ENCODE measurements around the gene ADGRG1. TPM values are rescaled to one million over a fixed set of nuclear protein-coding genes. Genes with fewer than 3 reads are reported as not detected.

The ADGRG1 gene
- total RNA-seq, 2 donors from 2014 or later = 53.7 to 61.6 TPM

DNA sequence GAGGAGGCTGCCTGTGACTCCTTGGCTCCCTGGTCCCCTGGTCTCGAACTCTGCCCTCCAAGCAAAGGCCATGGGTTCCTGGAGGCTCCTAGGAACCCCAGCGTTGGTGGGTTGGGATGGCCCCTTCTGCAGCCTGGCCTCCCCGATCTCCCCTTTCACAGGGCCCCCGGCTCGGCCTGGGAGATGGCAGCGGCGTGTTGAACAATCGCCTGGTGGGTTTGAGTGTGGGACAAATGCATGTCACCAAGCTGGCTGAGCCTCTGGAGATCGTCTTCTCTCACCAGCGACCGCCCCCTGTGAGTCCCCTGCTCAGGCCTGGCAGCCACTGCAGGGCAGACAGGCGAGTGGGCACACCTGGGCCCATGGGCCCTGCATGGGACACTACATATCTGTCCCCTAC is 50.6 kb downstream of the ADGRG1 start:
- Histone ChIP-seq H3K27ac (no peak overlapping the region), H3K4me3 (no peak overlapping the region), H3K4me1 (peaks cover 30% of the 10 kb centered on the region), H3K36me3 (replicated peaks in 1 of 2; ENCODE audit: insufficient read depth in 1 of 2, low read depth in 2 of 2) (no peaks in the 10 kb centered on the region), H3K27me3 (no peaks in the 10 kb centered on the region), H3K9me3 (no peaks in the 10 kb centered on the region)
- 89 to 100% methylated on average over 2 to 12 of the region's 12 CpGs for WGBS, 2 donors
- ATAC-seq = no peak
- DNase-seq = peak in 1 of 4 donors; percentile 9
- TF ChIP-seq CTCF (IDR thresholded peaks at IDR 0.05) (no peak), POLR2A (IDR thresholded peaks at IDR 0.05) (no peak)
- intact Hi-C loops (cut with DNase I) = no loop called here

GRCh38 chr16:57679767-57680482 is 51.5 kb downstream of the ADGRG1 start:
- H3K27ac ChIP-seq = no peak overlapping the region
- ATAC-seq (no peak), DNase-seq (peak in 1 of 4 donors; percentile 6)
- H3K4me1 ChIP-seq = peaks cover 30% of the 10 kb centered on the region
- H3K9me3 ChIP-seq = no peaks in the 10 kb centered on the region
- 71 to 95% methylated on average over 7 of the region's 7 CpGs for WGBS, 2 donors
- H3K36me3 ChIP-seq (replicated peaks in 1 of 2; ENCODE audit: insufficient read depth in 1 of 2, low read depth in 2 of 2) = no peaks in the 10 kb centered on the region
- no peaks in the 10 kb centered on the region for H3K27me3 ChIP-seq
- H3K4me3 ChIP-seq = no peak overlapping the region
- no peak for TF ChIP-seq CTCF (IDR thresholded peaks at IDR 0.05)
- no peak for TF ChIP-seq POLR2A (IDR thresholded peaks at IDR 0.05)
- intact Hi-C loops (cut with DNase I) = no loop called here

GRCh38 chr16:57680842-57681375 is 52.5 kb downstream of the ADGRG1 start:
- 83% methylated on average over 5 of the region's 5 CpGs for WGBS, 2 donors
- ATAC-seq (no peak), DNase-seq (peak in 1 of 4 donors; percentile 1)
- H3K27me3 ChIP-seq = no peaks in the 10 kb centered on the region
- no peaks in the 10 kb centered on the region for H3K36me3 ChIP-seq (replicated peaks in 1 of 2; ENCODE audit: insufficient read depth in 1 of 2, low read depth in 2 of 2)
- intact Hi-C loops (cut with DNase I) = no loop called here
- no peaks in the 10 kb centered on the region for H3K9me3 ChIP-seq
- H3K4me3 ChIP-seq = no peak overlapping the region
- no peak overlapping the region for H3K27ac ChIP-seq
- peaks cover 30% of the 10 kb centered on the region for H3K4me1 ChIP-seq
- TF ChIP-seq CTCF (IDR thresholded peaks at IDR 0.05) (no peak), POLR2A (IDR thresholded peaks at IDR 0.05) (no peak)

- H3K27ac ChIP-seq = peak overlapping the region in 1 of 4 donors; percentile 16
- no peak for ATAC-seq
- WGBS, 2 donors = 86 to 89% methylated on average over 7 to 12 of the region's 13 CpGs
- no peaks in the 10 kb centered on the region for H3K27me3 ChIP-seq
- intact Hi-C loops (cut with DNase I) = no loop called here
- no peaks in the 10 kb centered on the region for H3K36me3 ChIP-seq (replicated peaks in 1 of 2; ENCODE audit: insufficient read depth in 1 of 2, low read depth in 2 of 2)
- peaks cover 28% of the 10 kb centered on the region for H3K4me1 ChIP-seq
- no peak for DNase-seq
- TF ChIP-seq POLR2A (IDR thresholded peaks at IDR 0.05) = no peak
- TF ChIP-seq CTCF (IDR thresholded peaks at IDR 0.05) = no peak
- H3K9me3 ChIP-seq = no peaks in the 10 kb centered on the region
- H3K4me3 ChIP-seq = no peak overlapping the region
Observed at GRCh38 chr16:57681950-57682728, 53.7 kb downstream of the ADGRG1 start.
